ENCODE measurements around the gene SPRYD3. TPM values are rescaled to one million over a fixed set of nuclear protein-coding genes. Genes with fewer than 3 reads are reported as not detected.

Gene SPRYD3
- total and polyA plus RNA-seq, 4 donors = 53.8 to 101 (median 66.2) TPM

DNA sequence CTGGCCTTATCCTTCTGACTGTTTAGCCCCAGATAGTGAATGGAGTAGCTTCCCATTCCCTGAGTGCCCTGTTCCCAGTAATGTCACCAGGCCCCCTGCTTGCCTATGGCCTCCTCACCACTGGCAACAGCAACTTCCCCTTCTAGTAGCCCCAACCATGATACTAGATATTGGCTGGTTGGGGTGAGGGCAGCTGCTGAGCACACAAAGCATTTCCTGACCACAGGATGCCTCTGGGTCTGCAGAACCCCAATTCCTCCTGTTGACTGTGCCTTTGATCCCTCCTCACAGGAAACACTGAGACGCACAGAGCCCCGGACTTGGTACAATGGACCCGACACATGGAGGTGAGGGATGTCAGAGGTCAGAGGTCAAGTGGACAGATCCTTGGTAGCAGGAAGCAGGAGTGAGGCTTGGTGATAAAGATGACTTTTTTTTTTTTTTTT, 24.7 kb upstream of the SPRYD3 start:
- H3K36me3 ChIP-seq (ENCODE audit: control insufficient read depth in 1 of 2, insufficient read depth in 2 of 2, low read length in 1 of 2) = no peaks in the 10 kb centered on the region
- no peak overlapping the region for H3K27ac ChIP-seq (ENCODE audit: low read depth in 1 of 2, low read length in 2 of 2)
- H3K4me3 ChIP-seq (ENCODE audit: low read length in 2 of 2) = no peak overlapping the region
- no peaks in the 10 kb centered on the region for H3K9me3 ChIP-seq (ENCODE audit: control insufficient read depth, low read length)
- H3K27me3 ChIP-seq (ENCODE audit: control insufficient read depth in 1 of 2, insufficient read depth in 2 of 2, low read length in 1 of 2) = no peaks in the 10 kb centered on the region
- intact Hi-C loops (cut with DNase I) = loop anchor here in 1 of 2 donors (5.0 kb wide), 1 partner anchor 37 kb away; no protein-coding TSS in a partner anchor
- DNase-seq (peak in 1 of 2 donors; percentile 25), ATAC-seq (ENCODE audit: low FRiP score) (no peak)
- H3K4me1 ChIP-seq (ENCODE audit: control insufficient read depth in 1 of 2, insufficient read depth in 2 of 2, low read length in 2 of 2) = peaks cover 0 to 4% of the 10 kb centered on the region in 2 donors
- WGBS, 2 donors = 74 to 80% methylated on average over 3 of the region's 3 CpGs

DNA sequence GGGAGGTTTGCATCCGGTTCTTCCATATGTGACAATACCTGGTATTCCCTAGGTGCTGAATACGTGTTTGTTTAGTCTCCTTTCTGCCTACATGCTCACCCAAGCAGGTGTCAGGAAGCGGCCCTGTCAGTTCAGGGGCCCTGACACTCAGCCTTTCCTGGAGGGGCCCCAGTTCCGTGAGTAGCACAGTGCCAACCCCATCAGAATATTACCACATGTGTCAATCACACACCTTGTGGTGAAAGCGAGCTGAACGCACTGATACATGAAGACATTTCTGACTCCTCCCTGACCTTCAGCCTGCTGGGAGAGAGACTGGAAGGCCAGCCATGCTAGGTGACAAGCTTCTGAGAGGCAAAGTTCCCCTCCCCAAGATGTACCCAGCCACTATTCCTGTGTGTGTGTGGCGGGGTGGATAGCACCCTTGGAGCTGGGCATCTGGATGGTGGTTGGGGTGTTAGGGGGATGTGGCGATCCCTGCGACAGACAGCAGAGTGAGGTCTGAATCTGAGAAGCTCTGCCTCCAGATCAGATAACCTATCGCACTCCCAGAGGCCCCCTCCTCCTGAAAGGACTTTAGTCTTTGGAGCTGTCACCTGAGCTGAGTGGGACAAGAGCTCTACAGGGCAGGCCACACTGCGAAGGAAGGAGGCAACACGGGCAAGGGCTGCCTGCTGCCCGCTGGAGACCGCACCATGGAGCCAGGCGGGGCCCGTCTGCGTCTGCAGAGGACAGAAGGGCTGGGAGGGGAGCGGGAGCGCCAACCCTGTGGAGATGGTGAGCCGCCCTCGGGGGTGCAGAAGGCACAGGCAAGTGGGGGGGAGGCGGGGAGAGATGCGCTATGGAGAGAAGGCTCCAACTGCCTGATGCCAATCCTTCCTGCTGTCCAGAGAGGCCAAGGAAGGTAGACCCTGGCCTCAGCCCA, 24.0 kb upstream of the SPRYD3 start, which contains the start of gene SOAT2:
TSS of gene SOAT2 (plus strand) at position 604 of the 925 bp plus-strand sequence. CDS start at position 696, 92 bp downstream.
- Histone ChIP-seq H3K27ac (ENCODE audit: low read depth in 1 of 2, low read length in 2 of 2) (no peak within 1 kb of the TSS), H3K9me3 (ENCODE audit: control insufficient read depth, low read length) (no peaks in the 10 kb centered on the region), H3K4me1 (ENCODE audit: control insufficient read depth in 1 of 2, insufficient read depth in 2 of 2, low read length in 2 of 2) (peaks cover 0 to 4% of the 10 kb centered on the region in 2 donors), H3K4me3 (ENCODE audit: low read length in 2 of 2) (no peak within 1 kb of the TSS), H3K36me3 (ENCODE audit: control insufficient read depth in 1 of 2, insufficient read depth in 2 of 2, low read length in 1 of 2) (no peaks in the 10 kb centered on the region), H3K27me3 (ENCODE audit: control insufficient read depth in 1 of 2, insufficient read depth in 2 of 2, low read length in 1 of 2) (no peaks in the 10 kb centered on the region)
- 88 to 93% methylated on average over 23 of the region's 23 CpGs for WGBS, 2 donors
- intact Hi-C loops (cut with DNase I) = loop anchor here in 1 of 2 donors (5.0 kb wide), 1 partner anchor 36 kb away; no protein-coding TSS in a partner anchor
- no peak for ATAC-seq (ENCODE audit: low FRiP score)
- peak in 1 of 2 donors; percentile 75 for DNase-seq

DNA sequence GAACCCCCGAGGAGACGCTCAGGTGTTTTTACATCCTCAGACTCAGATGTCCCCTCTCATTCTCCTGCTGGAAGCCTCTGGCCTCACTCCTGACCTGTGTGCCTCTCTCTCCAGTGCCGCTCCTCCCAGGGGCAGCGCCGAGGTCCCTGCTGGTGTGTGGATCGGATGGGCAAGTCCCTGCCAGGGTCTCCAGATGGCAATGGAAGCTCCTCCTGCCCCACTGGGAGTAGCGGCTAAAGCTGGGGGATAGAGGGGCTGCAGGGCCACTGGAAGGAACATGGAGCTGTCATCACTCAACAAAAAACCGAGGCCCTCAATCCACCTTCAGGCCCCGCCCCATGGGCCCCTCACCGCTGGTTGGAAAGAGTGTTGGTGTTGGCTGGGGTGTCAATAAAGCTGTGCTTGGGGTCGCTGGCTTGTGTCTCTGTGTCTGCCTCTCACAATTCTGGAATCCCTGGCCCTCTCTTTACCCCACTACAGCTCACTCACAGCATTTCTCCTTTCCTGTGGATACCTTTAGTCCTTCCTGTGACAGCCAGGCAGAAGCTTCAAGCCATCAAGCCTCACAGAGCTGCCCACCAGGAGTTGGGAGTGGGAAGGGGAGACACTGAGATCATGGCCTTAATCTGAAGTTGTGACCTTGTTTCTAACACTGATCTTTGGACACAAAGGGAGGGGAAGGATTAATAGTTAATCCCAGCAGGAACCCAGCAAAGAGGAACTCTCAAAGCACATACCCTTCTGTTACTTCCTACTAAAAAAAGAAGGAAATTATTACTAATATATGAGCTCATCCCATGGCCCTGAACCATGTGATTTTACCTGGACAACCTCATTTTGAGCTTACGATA, 23.0 kb upstream of the SPRYD3 start:
- 86 to 87% methylated on average over 11 to 12 of the region's 12 CpGs for WGBS, 2 donors
- Histone ChIP-seq H3K36me3 (ENCODE audit: control insufficient read depth in 1 of 2, insufficient read depth in 2 of 2, low read length in 1 of 2) (no peaks in the 10 kb centered on the region), H3K27ac (ENCODE audit: low read depth in 1 of 2, low read length in 2 of 2) (no peak overlapping the region), H3K27me3 (ENCODE audit: control insufficient read depth in 1 of 2, insufficient read depth in 2 of 2, low read length in 1 of 2) (no peaks in the 10 kb centered on the region), H3K4me3 (ENCODE audit: low read length in 2 of 2) (no peak overlapping the region), H3K4me1 (ENCODE audit: control insufficient read depth in 1 of 2, insufficient read depth in 2 of 2, low read length in 2 of 2) (peaks cover 0 to 3% of the 10 kb centered on the region in 2 donors), H3K9me3 (ENCODE audit: control insufficient read depth, low read length) (no peaks in the 10 kb centered on the region)
- DNase-seq = peak in 1 of 2 donors; percentile 75
- intact Hi-C loops (cut with DNase I) = loop anchor here in 1 of 2 donors (5.0 kb wide), 1 partner anchor 35 kb away; no protein-coding TSS in a partner anchor
- ATAC-seq (ENCODE audit: low FRiP score) = no peak

DNA sequence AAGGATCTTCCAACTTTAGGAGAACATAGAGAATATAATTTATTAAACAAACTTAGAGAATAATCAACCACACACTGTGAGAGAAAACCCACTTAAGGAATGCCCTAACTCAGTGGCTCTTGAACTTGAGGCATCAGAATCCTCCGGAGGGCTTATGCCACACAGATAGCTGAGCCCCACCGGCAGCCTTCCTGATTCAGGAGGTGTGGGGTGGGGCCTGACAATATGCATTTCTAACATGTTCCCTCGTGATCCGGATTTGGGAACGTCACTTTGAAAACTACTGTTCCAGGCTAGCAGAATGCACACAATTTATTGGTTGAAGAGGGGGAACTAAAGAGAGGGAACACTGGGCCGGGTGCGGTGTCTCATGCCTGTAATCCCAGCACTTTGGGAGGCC, 22.1 kb upstream of the SPRYD3 start:
- H3K4me3 ChIP-seq (ENCODE audit: low read length in 2 of 2) = no peak overlapping the region
- intact Hi-C loops (cut with DNase I) = loop anchor here in 1 of 2 donors (5.0 kb wide), 1 partner anchor 34 kb away; no protein-coding TSS in a partner anchor

GRCh38 chr12:53100466-53101151, 21.4 kb upstream of the SPRYD3 start:
- DNase-seq (peak in 1 of 2 donors; percentile 64), ATAC-seq (ENCODE audit: low FRiP score) (no peak)
- no peaks in the 10 kb centered on the region for H3K4me1 ChIP-seq (ENCODE audit: control insufficient read depth in 1 of 2, insufficient read depth in 2 of 2, low read length in 2 of 2)
- H3K36me3 ChIP-seq (ENCODE audit: control insufficient read depth in 1 of 2, insufficient read depth in 2 of 2, low read length in 1 of 2) = no peaks in the 10 kb centered on the region
- H3K27ac ChIP-seq (ENCODE audit: low read depth in 1 of 2, low read length in 2 of 2) = no peak overlapping the region
- intact Hi-C loops (cut with DNase I) = loop anchor here in 1 of 2 donors (5.0 kb wide), 1 partner anchor 33 kb away; no protein-coding TSS in a partner anchor
- 90 to 95% methylated on average over 13 of the region's 13 CpGs for WGBS, 2 donors
- H3K4me3 ChIP-seq (ENCODE audit: low read length in 2 of 2) = no peak overlapping the region
- H3K9me3 ChIP-seq (ENCODE audit: control insufficient read depth, low read length) = no peaks in the 10 kb centered on the region
- H3K27me3 ChIP-seq (ENCODE audit: control insufficient read depth in 1 of 2, insufficient read depth in 2 of 2, low read length in 1 of 2) = no peaks in the 10 kb centered on the region

More for the DNA sequence above, 22.1 kb upstream of the SPRYD3 start:
- no peaks in the 10 kb centered on the region for H3K4me1 ChIP-seq (ENCODE audit: control insufficient read depth in 1 of 2, insufficient read depth in 2 of 2, low read length in 2 of 2)
- H3K9me3 ChIP-seq (ENCODE audit: control insufficient read depth, low read length) = no peaks in the 10 kb centered on the region
- DNase-seq (peak in 1 of 2 donors; percentile 54), ATAC-seq (ENCODE audit: low FRiP score) (no peak)
- H3K27ac ChIP-seq (ENCODE audit: low read depth in 1 of 2, low read length in 2 of 2) = no peak overlapping the region
- no peaks in the 10 kb centered on the region for H3K36me3 ChIP-seq (ENCODE audit: control insufficient read depth in 1 of 2, insufficient read depth in 2 of 2, low read length in 1 of 2)
- 85 to 92% methylated on average over 7 of the region's 7 CpGs for WGBS, 2 donors
- H3K27me3 ChIP-seq (ENCODE audit: control insufficient read depth in 1 of 2, insufficient read depth in 2 of 2, low read length in 1 of 2) = no peaks in the 10 kb centered on the region

DNA sequence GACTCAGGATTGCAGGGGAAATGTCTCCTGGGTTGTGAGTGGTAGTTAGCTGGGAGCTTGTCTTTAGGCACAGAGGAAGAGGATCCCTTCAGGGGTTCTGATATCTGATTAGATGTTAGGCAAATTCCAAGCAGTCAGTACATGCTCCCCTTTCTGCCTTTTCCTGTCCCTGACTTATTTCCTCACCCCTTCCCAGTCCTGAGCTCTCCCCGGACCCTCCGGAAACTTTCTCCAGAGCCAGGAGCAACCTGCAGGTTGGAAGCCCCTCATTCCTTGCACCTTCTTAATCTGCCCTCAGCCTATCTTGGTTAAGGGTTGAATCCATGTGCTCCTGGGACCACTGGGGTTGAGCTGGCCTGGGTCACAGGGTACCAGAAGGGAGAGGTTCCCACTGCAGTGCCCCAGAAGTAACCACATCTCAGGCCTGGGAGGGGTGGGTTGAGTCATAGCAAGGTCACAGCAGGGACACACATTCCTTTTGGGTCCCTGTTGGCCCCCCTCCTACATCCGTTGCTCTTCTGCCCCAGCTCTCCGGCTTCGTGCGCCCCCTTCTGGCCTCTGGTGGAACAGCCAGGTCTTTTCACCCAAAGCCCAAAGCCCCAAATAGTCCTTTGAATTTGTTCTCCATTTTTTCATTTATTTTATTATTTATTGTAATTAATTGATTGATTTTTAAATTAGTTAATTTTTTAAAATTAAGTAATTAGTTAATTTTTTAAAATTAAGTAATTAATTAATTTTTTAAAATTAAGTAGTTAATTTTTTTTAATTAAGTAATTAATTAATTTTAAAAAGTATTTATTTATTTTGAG, 20.1 kb upstream of the SPRYD3 start:
- DNase-seq (peak; percentile 94 to 98), ATAC-seq (ENCODE audit: low FRiP score) (peak; percentile 89)
- Histone ChIP-seq H3K36me3 (ENCODE audit: control insufficient read depth in 1 of 2, insufficient read depth in 2 of 2, low read length in 1 of 2) (no peaks in the 10 kb centered on the region), H3K4me3 (ENCODE audit: low read length in 2 of 2) (no peak overlapping the region), H3K27ac (ENCODE audit: low read depth in 1 of 2, low read length in 2 of 2) (peak overlapping the region; percentile 60 to 78), H3K27me3 (ENCODE audit: control insufficient read depth in 1 of 2, insufficient read depth in 2 of 2, low read length in 1 of 2) (no peaks in the 10 kb centered on the region), H3K4me1 (ENCODE audit: control insufficient read depth in 1 of 2, insufficient read depth in 2 of 2, low read length in 2 of 2) (no peaks in the 10 kb centered on the region), H3K9me3 (ENCODE audit: control insufficient read depth, low read length) (no peaks in the 10 kb centered on the region)
- intact Hi-C loops (cut with DNase I) = loop anchor here in 1 of 2 donors (2.0 kb wide), 1 partner anchor 20 kb away; the partner anchor contains the start of gene SPRYD3
- 16 to 19% methylated on average over 6 of the region's 6 CpGs for WGBS, 2 donors

DNA sequence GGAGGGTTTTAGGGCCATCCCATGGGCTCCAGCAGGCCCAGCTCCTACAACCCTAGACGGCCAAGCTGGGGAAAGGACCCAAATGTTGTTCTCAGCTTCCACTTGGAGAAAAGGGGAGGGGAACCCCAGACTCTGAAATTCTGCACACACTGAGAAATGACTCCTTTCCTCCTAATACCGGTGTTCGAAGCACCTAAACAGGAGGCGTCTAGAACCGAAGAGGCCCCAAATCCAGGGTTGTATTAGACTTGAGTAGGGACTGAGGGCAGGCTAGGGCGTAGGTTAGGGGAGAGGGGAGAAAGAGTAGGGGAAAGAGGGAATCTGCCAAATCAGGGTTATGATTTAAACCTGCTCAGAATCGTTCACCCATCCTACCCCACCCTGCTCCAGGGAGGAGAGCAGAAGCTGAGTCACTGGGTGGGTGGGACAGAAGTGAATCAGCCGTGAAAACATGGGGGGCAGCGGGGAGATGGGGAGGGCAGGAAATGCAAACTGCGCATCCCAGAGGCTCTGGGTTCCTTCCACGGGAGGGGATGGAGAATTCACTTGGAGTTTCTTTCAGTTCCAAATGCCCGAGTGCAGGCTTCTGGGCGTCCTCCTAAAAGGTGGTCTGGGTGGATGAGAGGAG, 19.3 kb upstream of the SPRYD3 start:
- Histone ChIP-seq H3K4me1 (ENCODE audit: control insufficient read depth in 1 of 2, insufficient read depth in 2 of 2, low read length in 2 of 2) (no peaks in the 10 kb centered on the region), H3K27me3 (ENCODE audit: control insufficient read depth in 1 of 2, insufficient read depth in 2 of 2, low read length in 1 of 2) (no peaks in the 10 kb centered on the region), H3K27ac (ENCODE audit: low read depth in 1 of 2, low read length in 2 of 2) (peak overlapping the region; percentile 60 to 97), H3K4me3 (ENCODE audit: low read length in 2 of 2) (peak overlapping the region; percentile 55 to 87), H3K36me3 (ENCODE audit: control insufficient read depth in 1 of 2, insufficient read depth in 2 of 2, low read length in 1 of 2) (no peaks in the 10 kb centered on the region), H3K9me3 (ENCODE audit: control insufficient read depth, low read length) (no peaks in the 10 kb centered on the region)
- DNase-seq = peak; percentile 78 to 87
- intact Hi-C loops (cut with DNase I) = loop anchor here in 1 of 2 donors (2.0 kb wide), 1 partner anchor 20 kb away; the partner anchor contains the start of gene SPRYD3
- 23 to 24% methylated on average over 13 of the region's 13 CpGs for WGBS, 2 donors
- peak; percentile 72 for ATAC-seq (ENCODE audit: low FRiP score)

Data from aorta (tissue), 5 donors.